ENCODE data around the gene CREB3. TPM values are rescaled to one million over a fixed set of nuclear protein-coding genes. Genes with fewer than 3 reads are reported as not detected.
A peak's percentile ranks its signal among the peaks of the same experiment; 100 is the strongest.

Gene CREB3
- total RNA-seq, 1 donor from 2014 or later = 35.1 TPM

DNA sequence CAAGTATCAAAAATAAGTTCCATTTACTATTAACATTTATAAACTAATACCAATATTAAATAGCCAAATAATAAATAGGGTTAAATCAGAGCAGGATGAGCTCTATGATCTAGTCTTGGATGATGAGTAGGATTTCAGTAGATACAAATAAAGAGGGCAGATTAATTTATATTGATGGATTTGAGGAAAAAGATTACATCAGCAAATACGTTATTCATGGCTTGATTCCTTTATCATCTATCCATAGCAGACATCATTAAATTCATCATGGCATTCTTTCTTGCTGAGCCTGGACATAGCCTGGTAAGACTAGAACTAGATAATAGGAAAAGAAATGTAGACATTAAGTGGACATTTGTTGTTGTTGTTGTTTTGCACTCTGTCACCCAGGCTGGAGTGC, 35.0 kb downstream of the CREB3 start:
- no peaks in the 10 kb centered on the region for H3K9me3 ChIP-seq
- H3K36me3 ChIP-seq = no peaks in the 10 kb centered on the region
- TF ChIP-seq, protein P1, sequence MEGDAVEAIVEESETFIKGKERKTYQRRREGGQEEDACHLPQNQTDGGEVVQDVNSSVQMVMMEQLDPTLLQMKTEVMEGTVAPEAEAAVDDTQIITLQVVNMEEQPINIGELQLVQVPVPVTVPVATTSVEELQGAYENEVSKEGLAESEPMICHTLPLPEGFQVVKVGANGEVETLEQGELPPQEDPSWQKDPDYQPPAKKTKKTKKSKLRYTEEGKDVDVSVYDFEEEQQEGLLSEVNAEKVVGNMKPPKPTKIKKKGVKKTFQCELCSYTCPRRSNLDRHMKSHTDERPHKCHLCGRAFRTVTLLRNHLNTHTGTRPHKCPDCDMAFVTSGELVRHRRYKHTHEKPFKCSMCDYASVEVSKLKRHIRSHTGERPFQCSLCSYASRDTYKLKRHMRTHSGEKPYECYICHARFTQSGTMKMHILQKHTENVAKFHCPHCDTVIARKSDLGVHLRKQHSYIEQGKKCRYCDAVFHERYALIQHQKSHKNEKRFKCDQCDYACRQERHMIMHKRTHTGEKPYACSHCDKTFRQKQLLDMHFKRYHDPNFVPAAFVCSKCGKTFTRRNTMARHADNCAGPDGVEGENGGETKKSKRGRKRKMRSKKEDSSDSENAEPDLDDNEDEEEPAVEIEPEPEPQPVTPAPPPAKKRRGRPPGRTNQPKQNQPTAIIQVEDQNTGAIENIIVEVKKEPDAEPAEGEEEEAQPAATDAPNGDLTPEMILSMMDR (IDR thresholded peaks at IDR 0.05) = no peak
- TF ChIP-seq POLR2AphosphoS5 (IDR thresholded peaks at IDR 0.05; ENCODE audit: insufficient read depth in 1 of 2, low read depth in 1 of 2) (no peak), POLR2A (IDR thresholded peaks at IDR 0.05) (no peak)
- intact Hi-C loops (cut with DNase I) = no loop called here
- DNase-seq (ENCODE audit: extremely low spot score in 2 of 2) = no peak
- no peak overlapping the region for H3K27ac ChIP-seq
- peaks cover 13% of the 10 kb centered on the region for H3K4me1 ChIP-seq
- H3K27me3 ChIP-seq = no peaks in the 10 kb centered on the region
- no peak overlapping the region for H3K4me3 ChIP-seq

DNA sequence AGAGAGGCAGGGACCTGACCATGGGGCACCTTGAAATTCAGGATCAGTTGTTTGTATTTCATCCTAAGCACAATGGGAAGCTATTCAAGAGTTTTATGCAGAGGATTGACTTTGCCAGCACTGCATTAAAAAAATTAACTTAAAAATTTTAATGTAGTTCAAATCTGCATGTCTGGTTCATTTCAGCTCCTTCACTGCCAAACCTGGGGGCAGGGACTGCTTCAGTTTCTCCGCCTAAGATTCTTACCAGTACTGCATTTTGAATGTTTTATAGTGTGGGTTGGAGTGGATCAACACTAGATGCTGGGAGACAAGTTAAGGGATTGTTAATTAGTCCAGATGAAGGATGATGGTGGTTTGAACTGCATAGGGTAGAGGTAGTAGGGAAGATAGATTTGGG, 37.3 kb downstream of the CREB3 start:
- no peak for DNase-seq (ENCODE audit: extremely low spot score in 2 of 2)
- Histone ChIP-seq H3K36me3 (no peaks in the 10 kb centered on the region), H3K4me3 (no peak overlapping the region), H3K27ac (no peak overlapping the region), H3K4me1 (peaks cover 13% of the 10 kb centered on the region), H3K9me3 (no peaks in the 10 kb centered on the region), H3K27me3 (no peaks in the 10 kb centered on the region)
- intact Hi-C loops (cut with DNase I) = no loop called here
- TF ChIP-seq POLR2A (IDR thresholded peaks at IDR 0.05) = no peak
- TF ChIP-seq, protein P1 (IDR thresholded peaks at IDR 0.05) = no peak
- TF ChIP-seq POLR2AphosphoS5 (IDR thresholded peaks at IDR 0.05; ENCODE audit: insufficient read depth in 1 of 2, low read depth in 1 of 2) = no peak

DNA sequence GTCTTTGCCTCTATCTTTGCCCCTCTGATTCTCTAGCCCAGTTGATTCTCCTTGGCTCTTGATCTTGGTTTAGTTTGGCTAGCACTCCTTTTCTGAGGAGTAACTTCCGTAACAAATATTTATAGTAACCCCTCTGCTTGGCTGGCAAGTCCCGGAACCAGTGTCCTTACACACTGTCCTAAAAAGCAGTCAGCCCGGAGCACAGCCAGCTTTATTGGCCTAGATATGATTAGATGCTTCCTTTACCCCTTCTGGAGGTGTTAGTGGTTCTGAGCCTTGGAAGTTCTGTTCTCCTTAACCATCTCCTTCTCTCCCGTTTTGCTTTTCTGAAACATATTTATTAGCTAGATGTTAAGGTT, 38.6 kb downstream of the CREB3 start:
- no peak for TF ChIP-seq POLR2A (IDR thresholded peaks at IDR 0.05)
- TF ChIP-seq POLR2AphosphoS5 (IDR thresholded peaks at IDR 0.05; ENCODE audit: insufficient read depth in 1 of 2, low read depth in 1 of 2) = peak in 1 of 2 donors; percentile 39
- Histone ChIP-seq H3K9me3 (no peaks in the 10 kb centered on the region), H3K27ac (peak overlapping the region; percentile 15), H3K4me1 (peaks cover 13% of the 10 kb centered on the region), H3K4me3 (no peak overlapping the region), H3K36me3 (no peaks in the 10 kb centered on the region), H3K27me3 (no peaks in the 10 kb centered on the region)
- no peak for DNase-seq (ENCODE audit: extremely low spot score in 2 of 2)
- intact Hi-C loops (cut with DNase I) = no loop called here

DNA sequence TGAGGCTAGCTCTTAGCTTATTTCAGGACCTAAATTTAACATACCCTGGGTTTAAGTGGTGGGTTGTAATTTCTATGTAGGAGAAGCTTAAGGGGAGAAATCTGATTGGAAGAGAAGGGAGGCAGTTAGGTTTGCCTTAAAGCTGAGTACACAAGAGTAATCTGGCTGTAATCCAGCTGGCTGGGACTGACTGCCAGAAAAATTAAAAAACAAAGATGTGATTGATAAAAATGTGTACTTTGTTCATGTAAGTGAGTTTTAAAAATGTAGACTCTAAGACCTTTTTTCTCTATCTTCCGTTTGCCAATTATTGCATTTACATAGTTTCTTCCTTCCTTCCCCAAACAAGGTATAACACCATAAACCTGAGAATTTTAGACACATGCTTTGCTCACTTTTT, 39.1 kb downstream of the CREB3 start:
- Histone ChIP-seq H3K9me3 (no peaks in the 10 kb centered on the region), H3K27me3 (no peaks in the 10 kb centered on the region), H3K36me3 (no peaks in the 10 kb centered on the region), H3K27ac (no peak overlapping the region), H3K4me3 (no peak overlapping the region), H3K4me1 (peaks cover 13% of the 10 kb centered on the region)
- TF ChIP-seq POLR2AphosphoS5 (IDR thresholded peaks at IDR 0.05; ENCODE audit: insufficient read depth in 1 of 2, low read depth in 1 of 2) (no peak), POLR2A (IDR thresholded peaks at IDR 0.05) (no peak)
- TF ChIP-seq, protein P1 (IDR thresholded peaks at IDR 0.05) = no peak
- DNase-seq (ENCODE audit: extremely low spot score in 2 of 2) = no peak
- intact Hi-C loops (cut with DNase I) = no loop called here

DNA sequence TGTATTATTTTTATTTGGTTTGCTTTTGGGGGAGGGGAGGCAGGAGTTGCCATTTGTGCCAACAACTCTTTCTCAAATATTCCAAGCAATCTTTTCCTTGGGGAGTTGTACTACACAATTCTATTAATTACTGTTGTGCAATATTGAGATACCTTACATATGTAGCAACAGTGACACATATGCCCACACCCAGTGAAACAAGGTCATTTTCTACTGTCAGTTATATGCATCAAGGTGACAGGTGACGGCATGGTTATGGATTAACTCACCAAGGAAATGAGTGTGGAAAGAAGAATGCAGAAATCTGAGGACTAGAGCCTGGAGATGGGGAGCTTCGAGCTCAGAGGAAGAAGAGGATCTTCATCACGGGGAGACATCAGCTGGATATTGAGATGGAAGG, 39.5 kb downstream of the CREB3 start:
- DNase-seq (ENCODE audit: extremely low spot score in 2 of 2) = no peak
- TF ChIP-seq, protein P1 (IDR thresholded peaks at IDR 0.05) = no peak
- TF ChIP-seq POLR2A (IDR thresholded peaks at IDR 0.05) (no peak), POLR2AphosphoS5 (IDR thresholded peaks at IDR 0.05; ENCODE audit: insufficient read depth in 1 of 2, low read depth in 1 of 2) (peak in 1 of 2 donors; percentile 58)
- Histone ChIP-seq H3K9me3 (no peaks in the 10 kb centered on the region), H3K36me3 (no peaks in the 10 kb centered on the region), H3K27me3 (no peaks in the 10 kb centered on the region), H3K4me1 (peaks cover 13% of the 10 kb centered on the region), H3K4me3 (no peak overlapping the region), H3K27ac (no peak overlapping the region)
- intact Hi-C loops (cut with DNase I) = no loop called here

Measured in vagina (tissue), 2 donors.